DMS53 treated with DMSO at 0.1 percent for 48 hours (cell line): Measurements from ENCODE around the gene HBP1.
A peak's percentile ranks its signal among the peaks of the same experiment; 100 is the strongest.
"Not testable (repeated sequence)": the region's sequence is repeated elsewhere in the genome, so short reads cannot be mapped to it uniquely, and the experiment has no call there.

Source experiments
- DNase-seq: peaks from one replicate; lab custom pipeline; 2025; ENCODE audit not compliant: unreplicated experiment; lab: John Stamatoyannopoulos, UW

Gene HBP1

DNA sequence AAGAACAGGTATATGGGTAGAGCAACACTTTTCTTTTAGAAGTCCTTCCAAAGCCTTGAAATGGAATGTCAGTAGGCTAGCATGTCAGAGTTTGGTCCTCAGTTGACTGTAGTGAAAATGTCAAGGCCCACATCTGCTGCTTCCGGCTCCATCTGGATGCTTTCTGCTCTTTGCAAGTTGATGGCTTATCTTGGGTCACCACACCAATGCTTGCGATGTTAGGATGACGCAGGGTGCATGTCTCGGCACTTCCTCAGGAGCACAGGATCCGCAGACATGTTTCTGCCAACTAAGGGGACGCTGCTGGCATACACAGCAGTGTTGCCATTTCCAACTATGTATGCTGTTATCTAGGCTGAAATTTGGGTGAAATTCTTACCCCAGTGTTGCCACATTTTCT, 14.0 kb upstream of the HBP1 start:
- DNase-seq: no peak

DNA sequence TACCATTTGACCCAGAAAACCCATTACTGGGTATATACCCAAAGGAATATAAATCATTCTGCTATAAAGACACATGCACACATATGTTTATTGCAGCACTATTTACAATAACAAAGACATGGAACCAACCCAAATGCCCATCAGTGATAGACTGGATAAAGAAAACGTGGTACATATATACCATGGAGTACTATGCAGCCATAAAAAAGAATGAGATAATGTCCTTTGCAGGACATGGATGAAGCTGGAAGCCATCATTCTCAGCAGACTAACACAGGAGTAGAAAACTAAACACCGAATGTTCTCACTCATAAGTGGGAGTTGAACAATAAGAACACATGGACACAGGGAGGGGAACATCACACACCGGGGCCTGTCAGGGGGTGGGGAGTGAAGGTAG, 13.1 kb upstream of the HBP1 start:
- DNase-seq: not testable (repeated sequence)

DNA sequence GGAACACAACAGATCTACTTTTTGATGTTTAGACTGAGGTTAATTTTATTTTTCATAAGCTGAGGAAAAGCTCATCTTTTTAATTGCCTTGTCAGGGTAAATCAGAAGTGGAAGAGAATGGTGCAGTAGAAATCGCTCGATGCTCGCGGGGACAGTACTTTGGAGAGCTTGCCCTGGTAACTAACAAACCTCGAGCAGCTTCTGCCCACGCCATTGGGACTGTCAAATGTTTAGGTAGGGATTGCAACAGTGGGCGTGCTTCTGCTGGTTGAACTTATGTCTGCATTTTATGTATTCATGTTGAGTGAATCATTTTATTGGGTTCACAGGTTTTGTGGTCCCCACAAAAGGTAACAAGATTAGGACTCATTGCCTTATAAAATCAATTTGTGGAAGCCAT, 11.7 kb upstream of the HBP1 start:
- no peak for DNase-seq

DNA sequence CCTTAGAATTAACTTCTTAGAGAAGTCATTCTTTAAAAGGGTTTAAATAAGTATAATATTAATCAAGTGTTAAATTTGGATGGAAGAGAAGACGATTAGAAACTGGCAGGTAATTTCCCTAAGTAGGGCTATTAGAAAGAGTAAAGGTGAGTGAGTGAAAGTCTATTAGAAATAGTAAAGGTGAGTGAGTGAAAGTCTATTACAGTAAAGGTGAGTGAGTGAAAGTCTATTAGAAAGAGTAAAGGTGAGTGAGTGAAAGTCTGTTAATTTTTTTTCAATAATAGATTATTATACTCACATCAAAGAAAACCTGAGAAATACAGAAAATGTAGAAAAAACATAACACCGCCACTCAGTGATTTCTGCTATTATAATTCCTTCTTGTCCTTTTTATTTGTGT, 10.8 kb upstream of the HBP1 start:
- no peak for DNase-seq

DNA sequence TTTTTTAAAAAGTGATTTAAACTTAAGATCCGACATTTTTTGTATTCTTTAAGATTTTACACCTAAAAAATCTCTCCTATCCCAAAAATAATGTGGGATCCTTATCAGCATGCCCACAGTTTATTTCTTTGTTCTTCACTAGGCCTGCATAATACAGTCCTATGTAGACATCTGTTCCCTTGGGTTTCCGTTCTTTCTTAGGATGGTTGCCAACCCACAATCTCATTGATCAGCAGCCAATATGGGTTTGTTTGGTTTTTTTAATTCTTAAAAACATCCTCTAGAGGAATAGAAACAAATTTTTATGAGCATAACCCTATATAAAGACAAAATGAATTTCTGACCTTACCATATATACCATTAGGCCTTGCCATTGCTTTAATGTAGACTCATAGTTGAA, 8.4 kb upstream of the HBP1 start:
- no peak for DNase-seq

DNA sequence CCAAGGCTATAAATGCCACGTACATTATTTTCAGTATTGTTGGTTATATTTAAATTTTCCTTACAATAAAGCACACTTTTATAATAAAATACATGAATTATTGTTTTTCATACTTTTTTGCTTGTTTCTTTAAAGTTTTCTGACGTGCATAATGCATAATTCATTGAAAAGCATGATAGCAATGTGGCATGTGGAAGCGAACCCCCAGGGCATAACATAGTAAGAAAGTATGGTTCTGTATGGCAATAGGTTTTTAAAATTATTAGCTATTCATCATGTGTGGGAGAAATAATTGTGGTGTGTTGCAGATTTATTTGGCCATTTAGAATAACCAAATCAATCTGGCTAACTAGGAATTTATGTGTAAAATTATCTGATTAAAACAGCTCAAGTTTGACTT, 7.4 kb upstream of the HBP1 start:
- DNase-seq: no peak

DNA sequence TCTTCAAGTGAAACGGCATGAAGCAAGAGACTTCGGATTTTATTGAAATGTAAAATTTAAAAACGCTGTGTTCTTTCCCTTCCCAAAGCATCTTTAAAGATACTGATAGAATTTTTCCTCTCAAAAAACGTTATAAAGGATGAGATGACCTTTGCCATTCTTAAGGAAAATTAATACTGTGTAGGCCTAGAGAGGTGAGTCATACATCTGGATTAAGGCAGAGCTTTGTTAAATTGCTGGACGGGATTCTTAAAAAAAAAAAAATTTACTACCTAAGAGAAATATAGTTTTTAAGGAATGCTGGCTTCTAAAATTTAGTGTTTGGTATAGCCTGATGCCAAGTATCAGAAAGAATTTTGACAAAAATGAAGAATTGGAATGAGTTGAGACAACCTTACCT, 6.3 kb upstream of the HBP1 start:
- no peak for DNase-seq

DNA sequence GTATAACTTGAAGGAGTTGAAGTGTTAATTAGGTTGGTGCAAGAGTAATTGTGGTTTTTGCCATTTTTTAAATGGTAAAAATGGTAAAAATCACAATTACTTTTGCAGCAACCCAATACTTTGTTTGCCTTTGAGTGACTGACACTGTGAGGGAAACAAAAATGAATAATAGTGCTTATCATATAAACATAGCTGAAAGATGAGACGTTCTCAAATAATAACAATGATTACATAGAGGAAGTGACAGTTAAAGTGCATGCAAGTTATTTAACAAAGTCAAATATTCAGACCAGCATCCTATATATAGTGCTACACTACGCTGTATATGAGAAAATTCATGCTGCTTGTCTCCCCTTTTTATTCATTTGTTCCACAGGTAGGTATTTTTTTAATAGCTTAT, 4.7 kb upstream of the HBP1 start:
- DNase-seq: peak; percentile 73

DNA sequence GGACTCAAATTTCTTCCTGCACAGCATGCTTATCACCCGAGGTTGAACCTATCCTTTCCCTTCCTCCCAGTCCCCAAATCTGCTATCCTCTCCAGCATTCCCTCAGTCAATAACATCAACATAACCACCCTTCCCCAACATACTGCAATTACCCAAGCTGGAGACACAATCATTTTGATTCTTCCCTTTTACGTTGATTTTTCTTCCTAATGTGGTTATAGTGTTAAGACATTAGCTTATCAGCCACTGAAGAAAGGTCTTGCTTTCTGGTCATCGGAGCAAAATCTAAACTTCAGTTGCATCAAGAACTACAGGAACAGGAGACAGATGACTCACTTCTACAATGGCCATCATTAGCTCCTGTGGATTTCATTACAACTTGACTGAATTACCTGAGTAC, 3.5 kb upstream of the HBP1 start:
- no peak for DNase-seq

DNA sequence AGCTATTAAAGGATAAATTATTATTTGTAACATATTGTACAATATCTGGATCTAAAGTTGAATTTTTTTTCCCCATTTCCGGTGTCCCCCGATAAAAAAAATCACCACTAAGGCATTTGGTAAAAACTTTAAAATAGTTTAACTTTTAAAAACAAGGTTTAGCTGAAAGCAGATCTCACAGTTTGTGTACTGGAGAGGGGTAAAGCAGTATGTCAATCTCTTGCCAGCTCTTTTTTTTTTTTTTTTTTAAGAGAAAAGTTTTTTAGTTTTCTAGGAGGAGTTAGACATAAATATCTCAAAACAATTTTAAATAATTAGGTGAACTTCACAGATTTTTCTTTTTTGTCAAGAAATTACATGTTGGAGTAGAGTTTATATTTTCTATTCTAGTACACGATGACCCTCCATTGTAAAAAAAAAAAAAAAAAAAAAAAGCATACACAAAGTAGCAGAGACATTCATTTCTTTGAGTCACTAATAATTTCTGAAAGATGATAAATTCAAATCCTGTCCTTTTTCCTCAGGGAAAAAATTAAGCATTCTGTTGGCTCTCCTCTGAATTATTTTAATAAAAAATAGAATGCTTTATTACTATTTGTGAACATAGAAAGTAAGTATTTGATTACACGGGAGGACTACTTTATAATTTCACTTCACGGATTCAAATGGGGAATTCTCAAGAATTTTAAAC, 1.9 kb upstream of the HBP1 start:
- DNase-seq: no peak

DNA sequence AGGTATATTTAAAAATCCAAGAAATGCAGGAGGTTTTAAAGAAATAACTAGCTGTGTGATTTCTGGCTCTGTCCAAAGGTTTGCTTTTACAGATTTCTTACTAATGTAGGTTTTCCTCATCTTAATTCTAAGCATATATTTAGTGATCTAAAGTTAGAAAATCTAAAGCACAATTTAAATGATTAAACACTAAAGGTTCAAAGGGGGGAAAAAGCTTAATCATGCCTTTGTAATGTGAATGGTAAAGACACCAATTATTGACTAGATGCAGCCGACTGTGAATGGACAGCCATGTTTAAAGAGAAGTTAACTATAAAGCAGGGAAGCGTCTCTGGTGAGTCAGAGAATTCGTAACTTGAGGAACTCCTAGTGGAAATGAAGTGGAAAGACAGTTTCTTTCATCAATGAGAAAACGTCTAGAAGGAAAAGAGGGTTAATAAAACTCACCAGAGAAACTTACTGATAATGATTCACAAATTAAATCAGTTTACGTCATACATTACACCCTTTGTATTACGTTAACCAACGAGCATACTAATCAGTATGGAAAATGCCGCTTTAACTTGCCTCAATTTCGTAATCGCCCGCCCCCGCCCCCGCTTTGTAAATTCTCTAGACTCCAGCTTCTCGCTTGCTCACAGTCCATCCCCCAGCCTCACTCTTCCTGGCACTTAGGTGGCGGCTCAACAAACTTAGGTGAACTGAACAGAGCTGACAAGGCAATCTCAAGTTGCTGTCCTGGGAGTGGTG, 1.1 kb upstream of the HBP1 start:
- DNase-seq: peak; percentile 65

DNA sequence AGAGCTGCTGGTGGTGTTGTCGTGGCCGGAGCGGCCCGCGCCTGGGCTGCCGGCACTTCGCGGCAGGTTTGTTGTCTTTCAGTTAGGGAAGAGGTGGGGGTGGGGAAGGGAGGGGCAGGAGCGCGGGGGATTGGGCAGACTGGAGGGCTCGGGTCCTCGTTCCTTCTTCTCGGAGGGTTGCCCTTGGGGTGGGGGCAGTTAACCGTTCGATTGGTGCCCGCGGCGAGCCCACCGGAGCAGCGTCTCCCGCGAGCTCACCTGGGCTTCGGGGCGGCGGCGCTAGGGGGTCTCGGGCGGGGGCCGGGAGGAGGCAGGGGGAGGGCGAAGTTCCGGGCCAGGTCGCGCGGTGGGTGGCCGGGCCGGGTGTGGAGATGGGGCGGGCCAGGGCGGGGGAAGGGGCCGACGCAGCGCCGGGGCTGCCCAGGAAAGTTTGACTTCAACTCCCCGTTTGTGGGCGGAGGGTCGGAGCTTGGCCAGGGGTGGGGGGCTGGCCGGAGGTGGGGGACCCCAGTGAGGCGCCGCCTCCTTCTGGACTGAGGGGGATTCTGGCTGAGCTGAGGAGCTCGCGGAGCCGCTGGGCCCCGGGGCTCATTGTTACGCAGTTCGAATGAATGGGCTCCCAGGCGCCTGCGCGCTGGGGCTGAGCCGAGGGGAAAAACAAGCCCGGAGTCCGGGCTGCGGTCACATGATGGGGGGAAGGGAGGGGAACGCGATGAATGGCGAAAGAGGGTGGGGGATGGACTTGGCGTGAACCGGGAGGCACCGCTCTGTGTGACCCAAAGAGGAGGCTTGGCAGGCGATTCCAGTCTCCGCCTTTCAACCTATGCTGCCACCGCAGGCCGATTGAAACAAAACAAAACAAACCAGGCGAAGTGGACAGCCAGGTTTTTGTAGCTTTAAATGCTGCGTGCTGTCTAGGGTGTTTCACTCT, 582 bp downstream of the HBP1 start:
- DNase-seq: peak; percentile 97

DNA sequence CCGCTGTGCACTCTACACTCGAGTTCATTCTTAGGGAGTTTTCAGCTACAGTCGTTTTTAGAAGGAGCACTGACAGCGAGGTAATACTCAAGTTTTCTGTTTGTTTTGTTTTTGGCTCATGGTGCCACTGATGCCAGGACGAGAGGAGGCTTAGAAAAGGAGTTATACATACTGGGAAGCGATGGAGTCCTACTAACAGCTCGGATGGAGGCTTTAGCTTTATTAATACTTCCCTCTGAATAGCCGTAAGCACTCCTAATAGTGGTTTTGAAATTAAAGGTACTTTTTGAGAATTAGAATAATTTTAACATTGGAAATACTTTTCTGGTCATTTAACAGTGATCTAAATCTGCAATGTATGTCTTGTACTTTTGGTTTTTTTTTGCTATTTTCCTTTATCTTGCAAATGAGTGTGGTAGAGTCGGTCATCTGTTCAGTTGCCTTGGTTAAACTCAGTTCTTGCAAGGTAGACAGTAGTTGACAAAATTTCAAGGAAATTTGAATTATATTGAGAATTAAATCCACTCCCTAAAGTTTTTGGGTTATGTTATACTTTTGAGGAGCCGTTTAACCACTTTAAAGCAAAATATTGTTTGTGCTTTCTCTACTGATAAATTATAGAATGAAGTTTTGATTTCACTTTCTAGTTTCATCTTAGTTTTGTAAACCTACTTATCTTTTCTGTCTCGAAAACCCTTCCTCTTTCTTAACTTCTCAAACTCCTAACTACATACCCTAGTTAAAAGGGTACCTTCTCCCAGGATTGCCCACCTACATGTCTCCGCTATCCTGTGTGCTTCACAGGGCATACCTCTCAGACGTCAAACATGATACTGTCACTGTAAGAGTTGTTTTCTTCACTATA, 1.5 kb downstream of the HBP1 start:
- DNase-seq: no peak

DNA sequence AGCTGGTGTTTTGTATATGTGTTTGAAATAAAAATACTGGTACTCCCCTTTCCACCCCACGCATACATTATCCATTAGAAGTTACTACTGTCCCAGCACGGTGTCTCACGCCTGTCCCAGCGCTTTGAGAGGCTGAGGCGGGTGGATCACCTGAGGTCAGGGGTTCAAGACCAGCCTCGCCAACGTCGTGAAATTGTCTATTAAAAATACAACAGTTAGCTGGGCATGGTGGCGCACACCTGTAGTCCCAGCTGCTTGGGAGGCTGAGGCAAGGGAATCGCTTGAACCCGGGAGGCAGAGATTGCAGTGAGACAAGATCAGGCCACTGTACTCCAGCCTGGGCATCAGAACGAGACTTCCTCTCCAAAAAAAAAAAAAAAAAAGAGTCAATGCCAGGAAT, 2.7 kb downstream of the HBP1 start:
- no peak for DNase-seq

DNA sequence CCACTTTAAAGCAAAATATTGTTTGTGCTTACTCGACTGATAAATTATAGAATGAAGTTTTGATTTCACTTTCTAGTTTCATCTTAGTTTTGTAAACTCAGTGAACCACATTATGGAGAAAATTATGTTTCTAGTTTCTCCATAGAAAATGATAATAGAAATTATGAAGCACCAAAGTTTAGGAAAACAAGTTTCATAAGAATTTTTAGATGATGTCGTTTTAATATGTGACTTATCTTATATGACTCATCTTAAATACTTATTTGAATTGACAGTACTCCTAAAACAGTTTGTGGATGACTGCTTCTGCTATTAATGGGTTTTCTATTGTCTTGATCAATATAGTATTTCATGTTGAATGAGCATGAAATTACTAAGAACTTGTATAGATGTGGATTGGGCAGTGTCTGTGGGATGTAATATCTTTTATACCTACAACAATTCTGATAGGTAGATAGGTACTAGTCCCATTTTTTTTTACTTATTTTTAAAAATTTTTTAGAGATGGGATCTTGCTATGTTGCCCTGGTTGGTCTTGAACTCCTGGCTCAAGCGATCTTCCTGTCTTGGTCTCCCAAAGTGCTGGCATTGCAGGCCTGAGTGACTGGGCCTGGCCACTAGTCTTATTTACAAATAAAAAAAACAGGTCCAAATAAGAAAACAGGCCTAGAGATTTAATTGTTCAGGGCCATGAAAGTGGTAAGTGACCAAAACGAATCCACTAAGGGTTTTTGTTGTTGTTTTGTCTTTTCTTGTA, 3.7 kb downstream of the HBP1 start:
- no peak for DNase-seq

DNA sequence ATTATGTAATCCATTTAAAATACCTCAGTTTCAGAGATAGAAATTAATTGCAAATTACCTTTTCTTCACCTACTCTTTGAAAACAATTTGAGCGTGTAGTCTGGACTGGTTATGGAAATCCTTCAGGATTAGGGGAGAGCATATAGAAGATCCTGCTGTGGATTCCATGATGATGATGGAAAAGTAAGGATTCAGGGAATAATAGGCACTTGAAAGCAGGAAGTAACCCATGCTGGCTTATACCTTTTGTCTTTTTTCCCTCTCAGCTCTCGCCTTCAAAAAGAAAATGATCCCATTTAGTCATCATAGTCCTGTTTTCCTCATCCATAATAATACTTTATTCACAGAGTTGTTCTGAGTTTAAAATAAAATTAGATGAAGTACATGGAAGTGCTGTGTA, 4.4 kb downstream of the HBP1 start:
- DNase-seq: no peak

DNA sequence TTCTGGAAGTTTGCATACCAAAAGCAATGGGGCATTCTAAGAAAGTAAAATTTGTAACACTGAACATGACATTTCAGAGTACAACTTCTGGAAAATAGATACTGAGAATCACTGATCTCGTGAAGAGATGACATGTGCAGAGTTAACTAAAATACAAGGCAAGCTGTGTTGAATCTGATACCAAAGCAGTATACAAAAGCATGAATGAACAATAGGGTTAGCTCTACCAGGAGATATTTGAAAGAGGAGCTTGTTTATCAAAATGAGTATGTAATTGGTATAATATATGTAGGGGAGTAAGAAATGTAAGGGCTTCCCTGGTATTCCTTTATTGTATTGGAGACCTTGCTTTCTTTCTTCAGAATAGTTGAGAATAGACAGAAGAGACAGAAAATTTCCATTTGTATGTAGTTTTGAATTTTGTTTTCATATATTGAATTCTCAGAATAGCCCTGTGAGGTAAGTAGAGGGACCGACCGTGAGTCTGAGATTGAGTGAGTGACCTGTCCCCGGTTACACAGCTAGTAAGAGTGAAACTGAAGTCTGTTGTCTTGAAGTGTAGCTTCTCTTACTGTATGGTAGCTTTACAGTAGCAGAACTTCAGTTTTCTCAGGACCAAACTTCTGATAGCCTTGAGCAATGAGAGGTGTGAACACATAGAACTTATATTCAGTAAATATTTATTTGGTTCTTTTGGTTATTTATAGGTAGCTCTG, 5.0 kb downstream of the HBP1 start:
- DNase-seq: no peak

DNA sequence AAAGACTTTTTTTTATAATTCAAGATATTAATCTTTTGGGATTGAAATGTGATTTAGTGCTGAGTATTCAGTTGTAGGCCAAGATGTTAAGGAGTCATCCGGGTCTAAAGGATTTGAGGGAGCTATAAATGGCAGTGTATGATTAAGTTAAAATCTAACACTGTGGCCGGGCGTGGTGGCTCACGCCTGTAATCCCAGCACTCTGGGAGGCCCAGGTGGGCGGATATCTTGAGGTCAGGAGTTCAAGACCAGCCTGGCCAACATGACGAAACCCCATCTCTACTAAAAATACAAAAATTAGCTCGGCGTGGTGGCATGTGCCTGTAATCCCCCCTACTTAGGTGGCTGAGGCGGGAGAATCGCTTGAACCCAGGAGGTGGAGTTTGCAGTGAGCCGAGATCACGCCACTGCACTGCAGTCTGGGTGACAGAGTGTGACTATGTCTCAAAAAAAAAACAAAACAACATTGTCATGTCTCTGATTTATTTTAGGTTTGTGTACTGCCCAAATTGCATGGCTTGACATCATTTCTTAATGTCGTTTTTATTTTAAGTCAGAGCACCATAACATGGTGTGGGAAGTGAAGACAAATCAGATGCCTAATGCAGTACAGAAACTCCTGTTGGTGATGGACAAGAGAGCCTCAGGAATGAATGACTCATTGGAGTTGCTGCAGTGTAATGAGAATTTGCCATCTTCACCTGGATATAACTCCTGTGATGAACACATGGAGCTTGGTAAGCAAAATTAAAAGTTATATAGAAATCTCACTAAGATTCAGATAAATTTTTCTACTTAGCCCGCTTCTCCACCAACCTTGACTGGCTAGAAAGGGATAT, 10.7 kb downstream of the HBP1 start:
- no peak for DNase-seq

DNA sequence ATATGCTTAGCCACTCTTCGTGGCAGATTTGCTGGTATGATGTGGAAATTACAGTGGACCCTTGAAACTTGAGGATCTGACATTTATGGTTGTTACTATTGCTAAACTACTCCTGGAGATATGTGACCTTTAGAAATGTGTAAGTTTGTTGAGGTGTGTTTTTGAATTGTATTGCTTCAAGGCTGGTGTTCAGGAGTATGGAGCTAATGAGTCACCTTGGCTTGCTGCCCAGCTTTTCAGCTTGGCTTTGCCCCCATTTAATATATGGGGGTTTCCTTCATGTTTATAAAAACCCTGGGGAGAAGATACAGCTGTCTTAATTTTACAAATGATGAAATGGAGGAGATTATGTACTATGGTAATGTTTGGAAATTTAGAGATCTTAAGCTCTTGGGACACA, 11.6 kb downstream of the HBP1 start:
- peak; percentile 25 for DNase-seq
